GM15510 (cell line): Measurements from ENCODE around the gene UTP15.

Source experiments
- POLR2A ChIP-seq: IDR thresholded peaks from 3 replicates; pipeline ENCODE4 v1.6.1; 2011; ENCODE audit warnings: borderline replicate concordance; ENCODE audit not compliant: insufficient read length; ENCODE audit errors: extremely low read depth

Gene UTP15

GRCh38 chr5:73599380-73599779 is 33.8 kb downstream of the UTP15 start:
- no peak for TF ChIP-seq POLR2A

DNA sequence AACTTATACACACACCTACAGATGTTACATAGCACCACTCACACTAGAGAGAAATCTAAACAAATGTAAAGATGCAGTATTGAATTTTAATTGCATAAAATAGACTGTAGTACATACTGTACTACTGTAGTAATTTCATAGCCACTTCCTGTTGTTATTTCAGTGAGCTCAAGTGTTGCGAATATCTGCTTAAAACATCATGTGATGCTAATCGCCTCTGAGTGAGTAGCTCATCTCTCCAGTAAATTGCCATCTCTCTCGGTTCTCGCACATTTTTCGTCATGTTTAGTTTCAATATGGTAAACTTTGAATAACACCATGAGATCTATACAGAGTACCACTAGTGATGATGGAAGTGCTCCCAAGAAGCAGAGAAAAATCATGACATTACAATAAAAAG is 38.5 kb downstream of the UTP15 start:
- no peak for TF ChIP-seq POLR2A

GRCh38 chr5:73605223-73606087 is 39.9 kb downstream of the UTP15 start:
- no peak for TF ChIP-seq POLR2A

DNA sequence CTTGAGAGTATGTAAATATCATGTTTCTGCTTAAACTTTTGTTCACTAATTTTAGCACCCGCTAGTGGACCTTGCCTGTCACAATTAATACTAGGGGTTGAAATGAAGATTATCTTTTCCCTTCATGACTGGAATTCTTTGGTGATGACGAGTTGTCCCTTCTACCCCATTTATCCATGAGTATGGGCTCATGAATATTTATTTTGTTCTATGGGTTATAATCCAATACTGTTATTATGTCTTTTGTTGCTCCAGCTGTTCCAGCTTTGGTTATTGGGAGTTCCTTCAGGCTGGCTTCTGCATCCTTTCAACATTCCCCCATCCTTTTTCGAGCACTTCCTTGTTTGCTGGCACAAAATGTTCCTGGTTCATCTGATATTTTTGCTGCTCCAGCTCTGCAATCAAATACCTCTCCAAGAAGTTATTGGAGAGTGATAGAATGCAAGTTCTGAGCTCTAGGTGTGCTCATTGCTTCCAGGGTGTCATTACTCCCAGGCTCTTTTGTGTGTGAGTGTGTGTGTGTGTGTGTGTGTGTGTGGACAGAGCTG is 40.7 kb downstream of the UTP15 start:
- TF ChIP-seq POLR2A: no peak

DNA sequence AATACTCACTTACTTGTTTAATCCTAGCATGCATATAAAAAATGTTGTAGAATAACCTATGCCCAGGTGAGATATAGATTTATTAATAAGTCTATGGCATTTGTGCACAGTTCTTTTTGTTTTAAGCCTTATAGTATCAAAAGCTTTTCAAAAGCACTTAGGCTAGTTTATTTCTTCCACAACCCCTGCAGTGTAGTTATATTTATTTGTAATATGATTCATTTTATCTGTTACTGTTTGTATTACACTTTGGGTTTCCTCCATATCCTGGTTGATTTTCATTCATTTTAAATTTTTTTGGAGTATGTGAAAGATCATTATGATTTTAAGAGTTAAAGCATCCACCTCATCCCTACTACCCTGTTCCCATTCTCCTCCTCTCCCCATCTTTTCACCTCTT is 41.7 kb downstream of the UTP15 start:
- no peak for TF ChIP-seq POLR2A

- TF ChIP-seq POLR2A: no peak
Observed at GRCh38 chr5:73612799-73613198, 47.3 kb downstream of the UTP15 start.

- TF ChIP-seq POLR2A: no peak
Observed at GRCh38 chr5:73615085-73615484, 49.5 kb downstream of the UTP15 start.

DNA sequence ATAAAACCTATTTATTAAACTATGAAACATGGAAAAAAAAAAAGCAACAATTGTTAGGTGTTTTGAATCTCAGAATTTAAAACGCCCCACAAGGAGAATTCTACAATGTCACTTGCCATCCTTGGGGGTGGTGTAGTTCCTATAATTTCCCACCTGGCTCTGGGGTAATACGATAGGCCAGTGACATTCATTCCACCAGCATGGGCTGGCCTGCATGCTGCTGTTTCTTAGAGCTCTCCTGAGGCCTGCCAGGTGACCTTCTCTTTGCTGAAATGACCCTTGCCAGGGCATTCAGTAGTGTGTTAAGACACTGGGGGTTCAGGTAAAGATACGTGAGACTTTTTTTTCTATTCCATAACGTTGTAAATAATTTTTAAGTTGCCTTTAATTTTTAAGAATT is 50.4 kb downstream of the UTP15 start:
- no peak for TF ChIP-seq POLR2A

DNA sequence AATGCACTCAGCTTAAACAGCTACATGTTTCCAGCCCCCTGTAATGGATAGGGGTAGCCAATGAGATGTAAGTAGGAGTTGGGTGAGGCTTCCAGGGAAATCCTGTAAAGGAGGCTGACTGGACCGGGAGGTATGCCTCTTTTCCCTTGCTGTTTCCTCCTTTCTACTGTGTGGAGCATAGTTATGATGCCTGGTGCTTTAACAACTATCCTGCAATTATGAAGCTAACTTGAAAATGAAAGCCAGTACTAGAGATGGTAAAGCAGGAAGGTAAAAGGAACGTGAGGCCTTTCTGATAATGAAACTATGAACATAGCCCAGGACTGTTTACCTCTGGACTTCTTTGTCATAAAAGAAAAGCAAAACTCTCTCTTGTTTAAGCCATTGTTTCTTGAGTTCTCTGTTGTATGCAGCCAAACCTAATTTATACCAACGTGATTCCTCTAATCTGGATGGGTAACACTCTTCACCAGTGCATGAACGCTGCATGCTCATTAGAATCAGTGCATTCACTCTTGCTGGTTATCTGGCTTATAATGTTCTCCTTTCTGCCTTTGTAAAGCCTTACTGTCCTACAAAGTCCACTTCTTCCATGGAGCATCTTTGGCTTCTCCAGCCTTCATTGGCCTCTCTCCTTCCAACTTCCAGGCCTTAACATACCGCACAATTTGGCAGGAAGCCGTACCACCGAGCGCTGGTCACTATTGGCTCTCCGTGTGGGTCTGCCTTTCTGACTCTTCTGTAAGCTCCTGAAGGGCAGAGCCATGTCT is 52.2 kb downstream of the UTP15 start:
- TF ChIP-seq POLR2A: no peak

GRCh38 chr5:73619606-73620333 is 54.2 kb downstream of the UTP15 start:
- no peak for TF ChIP-seq POLR2A

- TF ChIP-seq POLR2A: no peak
Observed at GRCh38 chr5:73620334-73620687, 54.8 kb downstream of the UTP15 start.

DNA sequence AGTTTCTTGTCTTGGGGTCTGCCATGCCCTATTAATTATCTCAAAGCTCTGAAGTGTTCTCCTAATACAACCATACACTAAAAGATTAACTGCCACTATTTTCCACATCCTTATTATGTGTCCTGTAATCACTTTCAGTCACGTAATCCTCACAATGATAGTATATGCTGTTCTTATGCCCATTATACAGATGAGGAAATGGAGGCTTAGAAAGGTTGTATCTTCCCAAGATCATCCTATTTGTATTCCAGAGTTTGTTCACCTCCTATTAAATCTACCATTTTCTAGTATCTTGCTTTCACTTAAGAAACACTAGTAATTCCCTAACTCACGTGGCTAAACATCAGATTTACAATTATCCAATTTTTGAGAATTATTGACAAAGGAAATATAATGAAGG is 57.5 kb downstream of the UTP15 start:
- TF ChIP-seq POLR2A: no peak

DNA sequence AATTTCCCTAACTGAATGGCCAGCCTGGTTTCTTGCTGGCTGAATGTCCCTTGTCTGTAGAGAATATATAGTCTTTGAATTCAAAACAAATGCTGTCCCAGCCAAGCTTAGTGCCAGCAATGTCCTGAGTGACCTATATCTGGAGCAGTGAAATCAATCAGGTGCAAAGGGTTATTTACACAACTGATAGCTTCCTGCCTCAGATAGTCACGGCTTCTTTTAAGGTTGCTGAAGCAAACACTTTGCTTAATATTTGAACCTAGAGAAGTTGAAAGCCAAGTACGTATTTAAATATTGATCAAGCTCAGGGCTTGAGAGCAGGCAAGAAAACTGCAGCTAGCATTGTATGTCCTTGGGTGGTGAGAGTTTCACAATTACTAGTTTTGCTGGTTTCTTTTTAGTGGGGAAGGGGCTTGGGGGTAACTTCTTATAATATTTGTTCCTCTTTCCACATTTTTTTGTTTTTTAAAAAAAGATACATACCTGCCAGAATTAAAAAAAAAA is 58.4 kb downstream of the UTP15 start:
- TF ChIP-seq POLR2A: no peak

GRCh38 chr5:73624888-73625287 is 59.3 kb downstream of the UTP15 start:
- TF ChIP-seq POLR2A: no peak
